ENCODE data around the gene TTLL11. TPM values are rescaled to one million over a fixed set of nuclear protein-coding genes. Genes with fewer than 3 reads are reported as not detected.

Gene TTLL11
- total and polyA plus RNA-seq, 2 experiments from 2014 or later: 4.7 to 6.7 TPM

DNA sequence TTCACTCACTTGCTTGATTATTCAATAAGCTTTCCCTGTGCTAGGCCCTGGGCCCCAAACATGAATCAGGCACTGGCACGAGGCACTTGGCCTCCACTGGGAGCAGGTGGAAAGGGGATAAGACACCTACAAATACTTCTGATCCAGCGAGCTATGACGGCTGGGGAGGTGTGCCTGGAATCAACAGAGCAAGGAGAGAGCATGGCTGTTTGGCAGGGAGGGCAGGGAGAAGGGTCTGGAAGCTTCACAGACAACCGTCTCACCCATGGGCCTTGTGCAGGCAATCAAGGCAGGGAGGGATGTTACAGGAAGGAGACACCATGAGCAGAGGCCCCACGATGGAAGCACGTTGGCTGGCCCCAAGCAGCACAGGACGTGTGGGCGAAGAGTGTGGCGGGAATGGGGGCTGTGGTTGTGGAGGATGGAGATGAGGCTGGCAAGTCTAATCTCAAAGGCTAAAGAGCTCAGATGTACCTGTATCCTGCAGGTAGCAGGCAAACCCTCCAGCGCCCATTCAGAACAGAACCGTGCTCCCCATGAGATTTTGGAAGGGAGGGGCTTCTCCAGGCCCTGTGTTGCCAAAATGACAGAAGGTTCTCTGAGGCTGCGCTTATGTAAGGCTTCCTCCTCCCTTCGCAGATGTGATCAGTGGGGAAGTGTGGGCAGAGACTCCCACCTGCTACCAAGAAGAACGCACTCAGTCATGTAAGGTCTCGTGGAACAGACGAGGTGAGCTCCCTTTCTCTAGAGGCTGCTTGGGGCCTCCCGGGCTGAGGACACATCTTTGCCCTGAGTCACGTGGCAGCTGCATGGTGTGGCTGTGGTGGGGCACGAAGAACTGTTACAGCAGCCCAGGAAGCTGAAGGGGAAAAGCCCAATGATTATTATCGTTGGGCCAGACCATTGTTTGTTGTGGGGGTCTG lies 252.0 kb downstream of the TTLL11 start:
- Histone ChIP-seq H3K27me3 (no peaks in the 10 kb centered on the region), H3K27ac (no peak overlapping the region), H3K4me3 (no peak overlapping the region), H3K36me3 (no peaks in the 10 kb centered on the region), H3K9me3 (ENCODE audit: low read depth) (no peaks in the 10 kb centered on the region), H3K4me1 (ENCODE audit: low read depth) (peaks cover 6% of the 10 kb centered on the region)
- DNase-seq (ENCODE audit: low read depth in 1 of 2, low spot score in 1 of 2): no peak
- TF ChIP-seq, protein P1, sequence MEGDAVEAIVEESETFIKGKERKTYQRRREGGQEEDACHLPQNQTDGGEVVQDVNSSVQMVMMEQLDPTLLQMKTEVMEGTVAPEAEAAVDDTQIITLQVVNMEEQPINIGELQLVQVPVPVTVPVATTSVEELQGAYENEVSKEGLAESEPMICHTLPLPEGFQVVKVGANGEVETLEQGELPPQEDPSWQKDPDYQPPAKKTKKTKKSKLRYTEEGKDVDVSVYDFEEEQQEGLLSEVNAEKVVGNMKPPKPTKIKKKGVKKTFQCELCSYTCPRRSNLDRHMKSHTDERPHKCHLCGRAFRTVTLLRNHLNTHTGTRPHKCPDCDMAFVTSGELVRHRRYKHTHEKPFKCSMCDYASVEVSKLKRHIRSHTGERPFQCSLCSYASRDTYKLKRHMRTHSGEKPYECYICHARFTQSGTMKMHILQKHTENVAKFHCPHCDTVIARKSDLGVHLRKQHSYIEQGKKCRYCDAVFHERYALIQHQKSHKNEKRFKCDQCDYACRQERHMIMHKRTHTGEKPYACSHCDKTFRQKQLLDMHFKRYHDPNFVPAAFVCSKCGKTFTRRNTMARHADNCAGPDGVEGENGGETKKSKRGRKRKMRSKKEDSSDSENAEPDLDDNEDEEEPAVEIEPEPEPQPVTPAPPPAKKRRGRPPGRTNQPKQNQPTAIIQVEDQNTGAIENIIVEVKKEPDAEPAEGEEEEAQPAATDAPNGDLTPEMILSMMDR (IDR thresholded peaks at IDR 0.05; ENCODE audit: low read depth, low read length): no peak

DNA sequence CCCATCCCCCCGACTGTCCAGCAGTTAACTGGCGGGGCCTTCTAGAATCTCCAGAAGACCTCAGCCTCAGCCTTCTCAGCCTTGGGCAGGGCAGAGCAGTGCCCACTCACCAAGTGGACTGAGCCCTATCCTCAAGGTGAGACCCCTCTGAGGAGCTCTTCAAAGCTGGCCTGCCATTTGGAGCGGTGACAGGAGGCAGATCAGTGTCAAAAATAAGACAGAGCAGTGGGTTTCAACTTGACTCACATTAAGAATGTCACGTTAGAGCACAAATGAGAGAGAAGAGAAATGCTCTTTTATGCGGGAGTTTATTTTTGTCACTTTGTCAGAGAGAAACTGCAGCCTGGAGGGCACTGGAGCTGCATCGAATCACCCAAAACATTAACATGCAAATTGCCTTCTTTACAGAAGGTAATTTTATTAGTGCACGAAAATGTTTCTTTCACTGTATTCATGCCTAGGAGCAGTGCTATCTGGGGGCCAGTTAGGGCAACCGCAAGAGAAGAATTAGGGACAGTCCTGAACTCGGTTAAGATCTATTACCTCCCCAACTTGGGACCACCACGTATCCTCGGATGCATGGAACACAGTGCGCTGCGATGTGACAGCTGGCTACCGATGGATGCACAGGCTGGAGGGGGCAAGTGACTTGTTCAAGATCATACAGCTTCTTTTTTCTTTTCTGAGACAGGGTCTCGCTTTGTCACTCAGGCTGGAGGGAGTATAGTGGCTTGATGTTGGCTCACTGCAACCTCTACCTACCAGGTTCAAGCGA lies 253.2 kb downstream of the TTLL11 start:
- peaks cover 12% of the 10 kb centered on the region for H3K4me1 ChIP-seq (ENCODE audit: low read depth)
- TF ChIP-seq, protein P1 (IDR thresholded peaks at IDR 0.05; ENCODE audit: low read depth, low read length): no peak
- no peaks in the 10 kb centered on the region for H3K9me3 ChIP-seq (ENCODE audit: low read depth)
- H3K36me3 ChIP-seq: no peaks in the 10 kb centered on the region
- H3K27ac ChIP-seq: no peak overlapping the region
- H3K4me3 ChIP-seq: no peak overlapping the region
- DNase-seq (ENCODE audit: low read depth in 1 of 2, low spot score in 1 of 2): no peak
- no peaks in the 10 kb centered on the region for H3K27me3 ChIP-seq

DNA sequence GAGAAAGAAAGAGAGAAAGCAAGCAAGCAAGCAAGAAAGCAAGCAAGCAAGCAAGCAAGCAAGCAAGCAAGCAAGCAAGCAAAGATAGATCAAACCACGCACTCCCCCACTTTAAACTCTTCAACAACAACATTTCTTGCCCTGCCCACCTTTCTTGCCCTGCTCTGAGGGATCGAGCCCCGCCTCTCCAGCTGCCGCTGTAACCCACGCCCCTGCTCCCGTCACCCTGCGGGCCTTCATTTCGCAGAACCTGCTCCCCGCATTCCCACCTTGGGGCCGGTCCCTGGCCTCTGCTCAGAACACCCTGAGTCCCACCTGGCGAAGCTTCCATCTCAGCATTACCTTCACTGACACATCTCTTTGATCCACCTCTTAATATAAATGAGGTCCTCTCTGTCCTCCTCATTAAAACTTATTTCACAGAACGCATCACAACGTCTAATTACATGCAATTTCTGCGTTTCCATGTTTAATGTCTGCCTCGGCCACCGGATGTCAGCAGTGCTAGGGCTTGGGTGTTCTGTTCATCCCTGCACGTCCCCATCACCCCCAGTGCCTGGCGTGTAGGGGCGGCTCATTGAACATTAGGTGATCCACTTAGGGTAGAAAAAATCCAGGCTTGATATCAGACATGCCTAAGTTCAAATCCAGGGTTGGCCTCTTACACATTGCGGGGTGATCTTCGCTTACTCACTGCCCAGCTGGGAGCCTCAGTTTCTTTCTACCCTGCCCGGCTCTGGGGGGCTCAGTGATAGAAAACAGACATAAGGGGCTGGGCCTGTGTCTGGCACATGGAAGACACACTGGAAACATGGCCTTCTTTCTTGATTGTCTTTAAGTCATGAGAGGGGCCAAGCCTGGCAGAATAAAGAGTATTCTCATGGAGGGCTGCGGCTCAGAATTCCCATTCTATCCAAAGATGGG lies 254.1 kb downstream of the TTLL11 start:
- no peak overlapping the region for H3K27ac ChIP-seq
- no peak overlapping the region for H3K4me3 ChIP-seq
- TF ChIP-seq, protein P1 (IDR thresholded peaks at IDR 0.05; ENCODE audit: low read depth, low read length): peak; percentile 14
- H3K36me3 ChIP-seq: no peaks in the 10 kb centered on the region
- H3K9me3 ChIP-seq (ENCODE audit: low read depth): no peaks in the 10 kb centered on the region
- H3K4me1 ChIP-seq (ENCODE audit: low read depth): peaks cover 12% of the 10 kb centered on the region
- peak in 1 of 2 donors; percentile 14 for DNase-seq (ENCODE audit: low read depth in 1 of 2, low spot score in 1 of 2)
- no peaks in the 10 kb centered on the region for H3K27me3 ChIP-seq

DNA sequence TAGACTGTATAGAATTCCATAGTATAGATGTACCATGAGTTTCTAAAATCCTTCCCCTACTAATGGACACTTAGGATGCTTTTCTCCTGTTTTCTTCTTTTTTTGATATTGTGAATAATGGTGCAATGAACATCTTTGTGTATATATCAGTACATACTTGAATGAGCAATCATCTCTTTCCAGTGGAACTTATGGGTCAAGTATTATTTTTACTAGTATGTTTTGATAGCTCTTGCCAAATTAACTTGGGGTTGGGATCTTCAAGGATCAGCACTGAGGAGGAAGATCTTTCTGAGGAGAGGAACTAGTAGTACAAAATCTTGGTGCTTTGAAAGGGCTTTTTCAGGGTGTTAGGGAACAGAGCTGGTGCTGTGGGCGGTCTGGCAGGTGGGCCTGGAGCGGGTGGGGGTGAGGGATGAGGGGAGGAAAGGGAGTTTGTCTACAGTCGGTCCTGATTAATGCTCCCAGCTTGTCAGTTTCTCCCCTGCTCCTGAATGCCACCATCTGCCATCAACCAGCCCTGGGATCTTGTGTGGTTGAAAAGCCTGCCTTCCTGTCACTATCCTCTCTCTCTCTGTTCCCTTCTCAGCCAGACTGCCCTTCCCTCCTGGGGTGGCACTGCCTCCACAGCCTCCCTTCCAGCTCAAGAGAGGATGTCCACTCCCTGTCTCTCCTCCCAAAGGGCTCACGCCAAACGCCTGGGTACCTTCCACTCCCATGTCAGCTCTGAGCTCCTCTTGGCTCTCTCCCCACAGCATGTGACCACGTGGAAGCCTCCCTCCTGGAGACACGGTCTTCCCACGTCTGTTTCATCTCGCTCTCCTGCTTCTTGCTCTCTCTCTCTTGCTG lies 255.8 kb downstream of the TTLL11 start:
- no peak overlapping the region for H3K27ac ChIP-seq
- H3K9me3 ChIP-seq (ENCODE audit: low read depth): no peaks in the 10 kb centered on the region
- no peaks in the 10 kb centered on the region for H3K27me3 ChIP-seq
- H3K4me3 ChIP-seq: no peak overlapping the region
- TF ChIP-seq, protein P1 (IDR thresholded peaks at IDR 0.05; ENCODE audit: low read depth, low read length): no peak
- H3K4me1 ChIP-seq (ENCODE audit: low read depth): peaks cover 12% of the 10 kb centered on the region
- no peaks in the 10 kb centered on the region for H3K36me3 ChIP-seq
- peak in 1 of 2 donors; percentile 37 for DNase-seq (ENCODE audit: low read depth in 1 of 2, low spot score in 1 of 2)

Data from cardiac muscle cell (in vitro differentiated cells and primary cell).